Transverse colon (tissue), 3 donors: ENCODE results near the gene GIMAP4.

Experiments used
- CTCF ChIP-seq, 5 experiments: fragments of 200-600 bp in 3 of 5; fragments of 450-650 bp in 2 of 5; sonication (generic) in 3 of 5; IDR thresholded peaks; 1 replicate in 2 of 5; 2 replicates in 3 of 5; pipeline ENCODE4 v1.5.1; 2016 to 2017; ENCODE audit warnings: antibody characterized with exemption in 5 of 5, inconsistent platforms in 3 of 5, mild to moderate bottlenecking in 2 of 5, moderate library complexity in 1 of 5
- POLR2A ChIP-seq: fragments of 450-650 bp; IDR thresholded peaks from one replicate; pipeline ENCODE4 v1.6.1; 2016; ENCODE audit warnings: antibody characterized with exemption, mild to moderate bottlenecking, moderate library complexity

DNA sequence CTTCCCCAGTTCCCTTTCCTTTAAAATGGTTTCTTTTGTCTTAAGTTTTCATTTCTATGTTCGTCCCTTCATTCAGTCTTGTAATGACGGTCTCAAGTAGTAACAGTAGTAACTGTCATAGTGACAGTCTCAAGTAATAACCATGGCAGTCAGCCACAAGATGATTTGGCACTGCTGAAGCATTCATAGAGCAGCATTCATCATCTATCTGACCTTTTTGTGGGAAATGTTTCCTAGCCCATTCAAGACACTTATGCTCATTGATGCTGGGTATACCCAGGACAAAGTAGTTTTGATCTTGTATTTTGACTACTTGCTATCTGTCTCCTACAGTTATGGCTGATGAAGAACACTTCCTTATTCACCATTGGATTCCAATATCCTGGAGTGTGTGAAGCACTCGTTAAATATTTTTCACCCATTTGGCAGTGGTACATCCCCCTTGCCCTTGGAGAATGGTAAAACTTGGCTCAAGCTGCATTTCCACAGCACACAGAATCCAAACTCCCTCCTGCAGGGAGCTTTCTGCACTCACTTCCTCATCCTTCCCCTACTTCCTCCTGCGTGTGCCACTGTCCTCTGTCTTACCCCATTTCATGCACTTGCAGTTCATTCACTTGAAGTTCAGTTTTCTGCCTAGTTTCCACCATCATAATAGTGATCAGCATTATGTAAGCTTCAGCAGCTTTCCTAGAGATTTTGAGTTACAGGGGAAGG lies 19.0 kb downstream of the GIMAP4 start:
- TF ChIP-seq POLR2A (no peak), CTCF (IDR thresholded peaks at IDR 0.05) (no peak)
